ENCODE results near the gene PFN1. TPM values are rescaled to one million over a fixed set of nuclear protein-coding genes. Genes with fewer than 3 reads are reported as not detected.

The PFN1 gene
- total and polyA plus RNA-seq, 10 of the 15 experiments (the other 5 are each of a cell fraction or from before 2014, with no cell fraction given), result 154 to 3,892 (median 1,918) TPM

DNA sequence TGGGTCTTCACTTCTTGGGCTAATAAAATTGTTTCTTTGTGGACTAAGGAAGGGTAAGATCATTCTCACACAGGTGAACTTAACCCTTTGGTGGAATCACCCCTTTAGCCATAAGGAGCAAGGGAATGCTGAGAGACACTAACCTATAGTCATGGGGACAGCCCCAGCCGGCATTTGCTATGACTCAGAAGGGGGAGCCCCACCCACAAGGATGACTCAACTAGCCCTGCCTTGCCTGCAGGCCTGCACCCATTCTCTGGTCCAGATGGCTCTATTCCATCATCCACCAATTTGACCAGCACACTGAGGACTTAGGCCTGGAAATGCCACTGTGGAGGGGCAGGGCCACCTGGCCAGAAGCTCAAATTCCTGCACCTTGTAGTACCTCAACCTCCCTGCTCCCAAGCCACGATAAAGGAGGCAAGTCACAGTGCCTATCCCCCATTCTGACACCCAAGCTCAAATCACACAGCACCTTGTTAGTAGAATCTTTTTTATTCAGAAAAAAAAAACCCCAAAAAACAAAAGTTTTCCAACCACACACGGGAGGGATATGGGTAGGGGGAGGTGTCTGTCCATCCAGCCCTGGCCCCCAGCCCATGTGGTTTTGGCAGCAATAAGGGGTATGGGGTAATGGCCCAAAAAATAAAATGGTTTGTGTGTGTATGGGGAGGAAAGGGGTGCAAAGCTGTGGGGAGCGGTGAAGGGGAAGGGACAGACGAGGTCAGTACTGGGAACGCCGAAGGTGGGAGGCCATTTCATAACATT, 3.0 kb downstream of the PFN1 start (continued):
- TF ChIP-seq ETV6 (conservative IDR thresholded peaks at IDR 0.05 in 1 of 2, IDR thresholded peaks at IDR 0.05 in 1 of 2; ENCODE audit: borderline replicate concordance in 1 of 2, low read depth in 1 of 2), result peak in 1 of 2 experiments; percentile 53; a peak in 2 of 4 replicates

GRCh38 chr17:4944554-4945175, 3.7 kb downstream of the PFN1 start:
- intact Hi-C loops (cut with micrococcal nuclease; ENCODE audit: unreplicated experiment), result loop anchor here (5.0 kb wide), 1 partner anchor 293 kb away; no protein-coding TSS in a partner anchor
- in situ Hi-C loops (cut with MboI), result no loop called here
- Histone ChIP-seq H3K36me3 (ENCODE audit: control insufficient read depth in 2 of 2, insufficient read depth in 2 of 2, low read length in 1 of 2) (peaks cover 20 to 22% of the 10 kb centered on the region in 2 experiments), H3K27me3 (replicated peaks in 1 of 2; ENCODE audit: control insufficient read depth in 2 of 2, insufficient read depth in 2 of 2, low read length in 1 of 2) (no peaks in the 10 kb centered on the region), H3K9ac (ENCODE audit: control insufficient read depth, insufficient read depth, low read length) (peak overlapping the region; percentile 100), H2AFZ (ENCODE audit: control insufficient read depth, low read depth, low read length) (no peak overlapping the region), H3K4me1 (ENCODE audit: control insufficient read depth, insufficient read depth, low read length) (peaks cover 36% of the 10 kb centered on the region), H3K4me3 (peak overlapping the region; percentile 96), H4K20me1 (ENCODE audit: control insufficient read depth, insufficient read depth) (peaks cover 5% of the 10 kb centered on the region), H3K4me2 (ENCODE audit: control insufficient read depth, insufficient read depth) (peak overlapping the region; percentile 55), H3K79me2 (ENCODE audit: control insufficient read depth, insufficient read depth, low read length) (peaks cover 82% of the 10 kb centered on the region), H3K27ac (ENCODE audit: control insufficient read depth, insufficient read depth) (peak overlapping the region; percentile 100), H3K9me3 (replicated peaks; ENCODE audit: control insufficient read depth, insufficient read depth, low read length) (no peaks in the 10 kb centered on the region)
- WGBS (ENCODE audit: insufficient coverage, insufficient replicate concordance, low lambda C conversion rate, missing lambda C conversion rate), result 2% methylated on average over 8 of the region's 8 CpGs
- SMC1A ChIA-PET (ENCODE audit: uncharacterized antibody, unreplicated experiment), result interaction anchor here (1.4 to 7.1 kb wide), 2 partner anchors 22 to 36 kb away, joined by 6 to 50 read pairs; partner anchors contain the start of gene SPAG7
- CTCF ChIA-PET, result interaction anchor here (0.6 kb wide), 1 partner anchor 22 kb away, joined by 3 read pairs; the partner anchor contains the start of gene SPAG7
- ATAC-seq (peak; percentile 0), FAIRE-seq (no peak), DNase-seq (ENCODE audit: low read depth, low spot score) (no peak)
- POLR2A ChIA-PET, result interaction anchor here (17.5 kb wide), 1 partner anchor 21 kb away, joined by 272 read pairs; the partner anchor contains the start of gene SPAG7
- BruUV-seq (replicated peaks), result TSS peak; percentile 44
- RAD21 ChIA-PET (ENCODE audit: unreplicated experiment), result interaction anchor here (9.8 kb wide), 1 partner anchor 21 kb away, joined by 73 read pairs; the partner anchor contains the start of gene SPAG7
- TF ChIP-seq ZNF207 (IDR thresholded peaks at IDR 0.05; ENCODE audit: borderline replicate concordance) (peak; percentile 67; the same call in 1 of the 2 replicates), SMAD5 (IDR thresholded peaks at IDR 0.05; ENCODE audit: low read depth) (0 out of 2 replicates have a peak, but pooled peaks have one; percentile 31), CBFB (IDR thresholded peaks at IDR 0.05; ENCODE audit: low read depth) (no peak; the same call in 1 of the 2 replicates), TCF3 (IDR thresholded peaks at IDR 0.05; ENCODE audit: borderline replicate concordance, insufficient read depth, low read depth, low read length) (0 out of 2 replicates have a peak, but pooled peaks have one; percentile 38), SRF (IDR thresholded peaks at IDR 0.05; ENCODE audit: low read depth in 2 of 2, low read length in 2 of 2) (peak in 1 of 2 experiments; percentile 8; a peak in 1 of 4 replicates), KAT2A (conservative IDR thresholded peaks at IDR 0.05; ENCODE audit: control insufficient read depth, low read depth, low read length) (no peak), CHD4 (IDR thresholded peaks at IDR 0.05) (no peak), MEF2A (IDR thresholded peaks at IDR 0.05; ENCODE audit: insufficient read depth, low read depth, low read length) (0 out of 2 replicates have a peak, but pooled peaks have one; percentile 7), SMAD1 (IDR thresholded peaks at IDR 0.05; ENCODE audit: low read depth, partially characterized antibody) (peak; percentile 28), POLR2AphosphoS2 (IDR thresholded peaks at IDR 0.05; ENCODE audit: low read depth, low read length) (peak; percentile 23; the same call in 1 of the 2 replicates), CHD2 (IDR thresholded peaks at IDR 0.05; ENCODE audit: borderline replicate concordance, low read depth, low read length) (0 out of 2 replicates have a peak, but pooled peaks have one; percentile 45)
- TF ChIP-seq, protein P1, sequence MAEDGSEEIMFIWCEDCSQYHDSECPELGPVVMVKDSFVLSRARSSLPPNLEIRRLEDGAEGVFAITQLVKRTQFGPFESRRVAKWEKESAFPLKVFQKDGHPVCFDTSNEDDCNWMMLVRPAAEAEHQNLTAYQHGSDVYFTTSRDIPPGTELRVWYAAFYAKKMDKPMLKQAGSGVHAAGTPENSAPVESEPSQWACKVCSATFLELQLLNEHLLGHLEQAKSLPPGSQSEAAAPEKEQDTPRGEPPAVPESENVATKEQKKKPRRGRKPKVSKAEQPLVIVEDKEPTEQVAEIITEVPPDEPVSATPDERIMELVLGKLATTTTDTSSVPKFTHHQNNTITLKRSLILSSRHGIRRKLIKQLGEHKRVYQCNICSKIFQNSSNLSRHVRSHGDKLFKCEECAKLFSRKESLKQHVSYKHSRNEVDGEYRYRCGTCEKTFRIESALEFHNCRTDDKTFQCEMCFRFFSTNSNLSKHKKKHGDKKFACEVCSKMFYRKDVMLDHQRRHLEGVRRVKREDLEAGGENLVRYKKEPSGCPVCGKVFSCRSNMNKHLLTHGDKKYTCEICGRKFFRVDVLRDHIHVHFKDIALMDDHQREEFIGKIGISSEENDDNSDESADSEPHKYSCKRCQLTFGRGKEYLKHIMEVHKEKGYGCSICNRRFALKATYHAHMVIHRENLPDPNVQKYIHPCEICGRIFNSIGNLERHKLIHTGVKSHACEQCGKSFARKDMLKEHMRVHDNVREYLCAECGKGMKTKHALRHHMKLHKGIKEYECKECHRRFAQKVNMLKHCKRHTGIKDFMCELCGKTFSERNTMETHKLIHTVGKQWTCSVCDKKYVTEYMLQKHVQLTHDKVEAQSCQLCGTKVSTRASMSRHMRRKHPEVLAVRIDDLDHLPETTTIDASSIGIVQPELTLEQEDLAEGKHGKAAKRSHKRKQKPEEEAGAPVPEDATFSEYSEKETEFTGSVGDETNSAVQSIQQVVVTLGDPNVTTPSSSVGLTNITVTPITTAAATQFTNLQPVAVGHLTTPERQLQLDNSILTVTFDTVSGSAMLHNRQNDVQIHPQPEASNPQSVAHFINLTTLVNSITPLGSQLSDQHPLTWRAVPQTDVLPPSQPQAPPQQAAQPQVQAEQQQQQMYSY (CRISPR knock-in tag; IDR thresholded peaks at IDR 0.05), result peak; percentile 10; the same call in 1 of the 2 replicates
- TF ChIP-seq, protein P2, sequence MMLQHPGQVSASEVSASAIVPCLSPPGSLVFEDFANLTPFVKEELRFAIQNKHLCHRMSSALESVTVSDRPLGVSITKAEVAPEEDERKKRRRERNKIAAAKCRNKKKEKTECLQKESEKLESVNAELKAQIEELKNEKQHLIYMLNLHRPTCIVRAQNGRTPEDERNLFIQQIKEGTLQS (IDR thresholded peaks at IDR 0.05; ENCODE audit: borderline replicate concordance, extremely low read depth, low read depth, low read length), result no peak

Measured in GM12878 (cell line).